Ovary (tissue), 9 donors: ENCODE data around the gene ACTRT3. TPM values are rescaled to one million over a fixed set of nuclear protein-coding genes. Genes with fewer than 3 reads are reported as not detected.

Experiments used
- DNase-seq, 5 donors: peaks; one replicate each; pipeline ENCODE4 v3.0.0-alpha.2; 2019 to 2020
- H3K27ac ChIP-seq, 2 donors: fragments of 200-600 bp; one replicate each; pipeline versions ENCODE4 v1.5.1 to v1.8.0; 2019 to 2022
- H3K27me3 ChIP-seq: fragments of 200-600 bp; one replicate; pipeline ENCODE4 v1.8.0; 2022
- H3K36me3 ChIP-seq: fragments of 200-600 bp; sonication (generic); one replicate; pipeline ENCODE4 v1.5.1; 2019
- H3K4me1 ChIP-seq: one replicate; pipeline ENCODE4 v1.8.1; 2013; ENCODE audit warnings: mild to moderate bottlenecking, moderate library complexity; ENCODE audit not compliant: insufficient read depth
- H3K4me3 ChIP-seq: fragments of 200-600 bp; sonication (generic); one replicate; pipeline ENCODE4 v1.5.1; 2017
- H3K9me3 ChIP-seq, 2 donors: fragments of 200-600 bp in 1 of 2; sonication (generic) in 1 of 2; one replicate each; pipeline versions ENCODE4 v1.5.1 to v1.8.1; 2013 to 2019; ENCODE audit warnings: mild to moderate bottlenecking in 1 of 2, moderate library complexity in 1 of 2
- CTCF ChIP-seq, 3 donors: fragments of 450-650 bp in 2 of 3; fragments of 200-600 bp in 1 of 3; IDR thresholded peaks; one replicate each; pipeline versions ENCODE4 v1.5.1 to v1.8.0; 2016 to 2022; ENCODE audit warnings: antibody characterized with exemption in 3 of 3, mild to moderate bottlenecking in 1 of 3
- EP300 ChIP-seq: sonication (generic); formaldehyde crosslinking; IDR thresholded peaks from one replicate; pipeline ENCODE4 v1.6.1; 2017; ENCODE audit warnings: antibody characterized with exemption
- POLR2A ChIP-seq: fragments of 450-650 bp; IDR thresholded peaks from one replicate; pipeline ENCODE4 v1.6.1; 2017; ENCODE audit warnings: antibody characterized with exemption, mild to moderate bottlenecking, moderate library complexity
- WGBS, 3 donors: extraction: QIAGEN DNeasy Blood & Tissue Kit in 1 of 3; methylation state at CpG; one replicate each; pipeline versions ENCODE4 v1.1.5 to v1.1.7; 2013 to 2017; 5-methylcytosine and 5-hydroxymethylcytosine counted together
- intact Hi-C, 4 donors: fragments of 100-400 bp; cut with DNase I; formaldehyde crosslinking; loops; one replicate each; pipeline versions ENCODE4 v1.11.0 to v1.15.1; 2022 to 2023
- polyA plus RNA-seq, 2 donors: library from polyadenylated mRNA; stranded (reverse); fragments of 200-250 nt in 1 of 2; fragments of 350-450 nt in 1 of 2; fragmentation: Illumina TruSeq in 1 of 2; extraction: RNeasy Lipid Tissue Mini Kit (QIAGEN cat#74804) in 1 of 2; gene quantifications; one replicate each; pipeline ENCODE4 v1.2.3, GENCODE V29; 2013 to 2014
- total RNA-seq, 7 donors: library from RNA; depleted of rRNA in 2 of 7; stranded (reverse); fragments of >200 nt in 2 of 7; fragmentation: NEBNext Ultra II Directional in 3 of 7; extraction: Animal tissue kit (Norgen Biotek cat#: 25700) in 3 of 7; gene quantifications; one replicate each; pipeline versions ENCODE4 v1.1.0 to v1.2.4, GENCODE V29; 2016 to 2023
- donor health status: DM: no; HTN: no; CAD: no; lungs with moderate emphysema.
- donor health status: DM: no; HTN: no; CAD: no.
- donor health status: Bipolar disorder and iron deficiency.
- donor health status: DM: yes; HTN: yes; CAD: no.
- donor health status: DM: no; HTN: no; CAD: no.
- donor health status: DM: yes; HTN: yes; CAD: no.

The ACTRT3 gene
- total and polyA plus RNA-seq, 9 donors, result 0.34 to 3.8 (median 2.5) TPM

GRCh38 chr3:169764312-169764881 lies 5.0 kb downstream of the ACTRT3 start:
- intact Hi-C loops, result loop anchor here in 1 of 4 donors (10.0 kb wide), 1 partner anchor 200 kb away; the partner anchor contains the start of gene SEC62
- H3K27me3 ChIP-seq, result no peaks in the 10 kb centered on the region
- peak overlapping the region; percentile 90 to 96 for H3K27ac ChIP-seq
- TF ChIP-seq POLR2A (peak; percentile 4), CTCF (IDR thresholded peaks at IDR 0.05) (no peak), EP300 (no peak)
- H3K4me1 ChIP-seq, result no peaks in the 10 kb centered on the region
- DNase-seq, result peak; percentile 60 to 85 (median 79)
- H3K9me3 ChIP-seq, result no peaks in the 10 kb centered on the region
- 0 to 1% (median 0%) methylated on average over 46 of the region's 46 CpGs for WGBS, 3 donors
- H3K36me3 ChIP-seq, result no peaks in the 10 kb centered on the region
- peak overlapping the region; percentile 69 for H3K4me3 ChIP-seq

- Histone ChIP-seq H3K9me3 (no peaks in the 10 kb centered on the region), H3K4me3 (no peak overlapping the region), H3K27me3 (no peaks in the 10 kb centered on the region), H3K36me3 (no peaks in the 10 kb centered on the region), H3K27ac (no peak overlapping the region), H3K4me1 (no peaks in the 10 kb centered on the region)
- TF ChIP-seq EP300 (no peak), POLR2A (no peak)
- 58 to 66% (median 61%) methylated on average over 4 of the region's 4 CpGs for WGBS, 3 donors
- intact Hi-C loops, result loop anchor here in 1 of 4 donors (10.0 kb wide), 1 partner anchor 204 kb away; the partner anchor contains the start of gene SEC62
- no peak for DNase-seq
Measured at GRCh38 chr3:169760479-169760878, 8.9 kb downstream of the ACTRT3 start.

GRCh38 chr3:169759256-169759655 lies 10.1 kb downstream of the ACTRT3 start:
- Histone ChIP-seq H3K4me3 (no peak overlapping the region), H3K27ac (no peak overlapping the region), H3K4me1 (no peaks in the 10 kb centered on the region), H3K9me3 (no peaks in the 10 kb centered on the region), H3K36me3 (no peaks in the 10 kb centered on the region), H3K27me3 (no peaks in the 10 kb centered on the region)
- 80 to 88% (median 88%) methylated on average over 2 of the region's 2 CpGs for WGBS, 3 donors
- no peak for DNase-seq
- intact Hi-C loops, result no loop called here
- TF ChIP-seq POLR2A (no peak), CTCF (IDR thresholded peaks at IDR 0.05) (no peak), EP300 (no peak)

- intact Hi-C loops, result no loop called here
- 35 to 50% (median 37%) methylated on average over 5 of the region's 5 CpGs for WGBS, 3 donors
- Histone ChIP-seq H3K9me3 (no peaks in the 10 kb centered on the region), H3K4me3 (no peak overlapping the region), H3K27me3 (no peaks in the 10 kb centered on the region), H3K4me1 (no peaks in the 10 kb centered on the region), H3K27ac (no peak overlapping the region), H3K36me3 (no peaks in the 10 kb centered on the region)
- TF ChIP-seq EP300, result no peak
- no peak for TF ChIP-seq CTCF (IDR thresholded peaks at IDR 0.05)
- TF ChIP-seq POLR2A, result no peak
- no peak for DNase-seq
Measured at GRCh38 chr3:169758359-169758994, 10.9 kb downstream of the ACTRT3 start.

GRCh38 chr3:169755488-169755887 lies 13.9 kb downstream of the ACTRT3 start:
- TF ChIP-seq POLR2A, result no peak
- TF ChIP-seq CTCF (IDR thresholded peaks at IDR 0.05), result no peak
- no peak for TF ChIP-seq EP300
- no peak for DNase-seq

More at GRCh38 chr3:169755488-169755887, 13.9 kb downstream of the ACTRT3 start:
- H3K9me3 ChIP-seq, result no peaks in the 10 kb centered on the region
- no peak overlapping the region for H3K4me3 ChIP-seq
- intact Hi-C loops, result no loop called here
- no peaks in the 10 kb centered on the region for H3K27me3 ChIP-seq
- no peaks in the 10 kb centered on the region for H3K36me3 ChIP-seq
- no peak overlapping the region for H3K27ac ChIP-seq
- 67 to 77% (median 69%) methylated on average over 2 of the region's 2 CpGs for WGBS, 3 donors
- no peaks in the 10 kb centered on the region for H3K4me1 ChIP-seq
